Lower lobe of right lung (tissue), 2 donors: Measurements from ENCODE around the gene DPYSL4. TPM values are rescaled to one million over a fixed set of nuclear protein-coding genes. Genes with fewer than 3 reads are reported as not detected.

Source experiments
- ATAC-seq, 2 donors: fragments of 200-7000 bp; cut with Tn5 transposase; one replicate each; pipeline ENCODE4 v1.9.1; 2020 to 2022; ENCODE audit warnings: mild to moderate bottlenecking in 2 of 2, moderate library complexity in 2 of 2
- DNase-seq: peaks from one replicate; pipeline ENCODE4 v3.0.0-alpha.2; 2020
- H3K27ac ChIP-seq: fragments of 200-600 bp; one replicate; pipeline ENCODE4 v1.8.0; 2022
- H3K27me3 ChIP-seq: fragments of 200-600 bp; one replicate; pipeline ENCODE4 v1.8.0; 2022; ENCODE audit warnings: low read depth
- H3K36me3 ChIP-seq: fragments of 200-600 bp; one replicate; pipeline ENCODE4 v1.8.0; 2022; ENCODE audit warnings: mild to moderate bottlenecking
- H3K4me1 ChIP-seq: fragments of 200-600 bp; one replicate; pipeline ENCODE4 v1.8.0; 2022
- H3K4me3 ChIP-seq: fragments of 200-600 bp; one replicate; pipeline ENCODE4 v1.8.0; 2022; ENCODE audit warnings: mild to moderate bottlenecking
- H3K9me3 ChIP-seq: fragments of 200-600 bp; one replicate; pipeline ENCODE4 v1.8.0; 2022
- CTCF ChIP-seq: fragments of 200-600 bp; IDR thresholded peaks from one replicate; pipeline ENCODE4 v1.8.0; 2022; ENCODE audit warnings: antibody characterized with exemption, mild to moderate bottlenecking
- intact Hi-C: fragments of 100-400 bp; cut with DNase I; formaldehyde crosslinking; loops from one replicate; pipeline ENCODE4 v1.11.0; 2022
- total RNA-seq: library from RNA; stranded (reverse); fragmentation: NEBNext Ultra II Directional; extraction: Animal tissue kit (Norgen Biotek cat#: 25700); gene quantifications from one replicate; pipeline ENCODE4 v1.2.1, GENCODE V29; 2021
- donor health status: DM: no; HTN: yes; CAD: no; lungs with severe emphysema.

Gene DPYSL4
- total RNA-seq, 1 donor from 2014 or later: 2.1 TPM

GRCh38 chr10:132238371-132239125, 51.8 kb downstream of the DPYSL4 start:
- no peak for TF ChIP-seq CTCF
- intact Hi-C loops: no loop called here
- DNase-seq (no peak), ATAC-seq (no peak)
- Histone ChIP-seq H3K4me1 (no peaks in the 10 kb centered on the region), H3K9me3 (no peaks in the 10 kb centered on the region), H3K27me3 (no peaks in the 10 kb centered on the region), H3K27ac (no peak overlapping the region), H3K4me3 (no peak overlapping the region), H3K36me3 (no peaks in the 10 kb centered on the region)

GRCh38 chr10:132239126-132240031, 52.6 kb downstream of the DPYSL4 start:
- Histone ChIP-seq H3K36me3 (no peaks in the 10 kb centered on the region), H3K27me3 (no peaks in the 10 kb centered on the region), H3K27ac (no peak overlapping the region), H3K9me3 (no peaks in the 10 kb centered on the region), H3K4me3 (no peak overlapping the region), H3K4me1 (no peaks in the 10 kb centered on the region)
- ATAC-seq: no peak
- no peak for DNase-seq
- no peak for TF ChIP-seq CTCF
- intact Hi-C loops: no loop called here

GRCh38 chr10:132240156-132240555, 53.4 kb downstream of the DPYSL4 start:
- no peak for TF ChIP-seq CTCF
- Histone ChIP-seq H3K4me3 (no peak overlapping the region), H3K9me3 (no peaks in the 10 kb centered on the region), H3K27ac (no peak overlapping the region), H3K4me1 (no peaks in the 10 kb centered on the region), H3K36me3 (no peaks in the 10 kb centered on the region), H3K27me3 (no peaks in the 10 kb centered on the region)
- ATAC-seq: no peak
- intact Hi-C loops: no loop called here
- DNase-seq: no peak

GRCh38 chr10:132240581-132240980, 53.8 kb downstream of the DPYSL4 start:
- no peak for TF ChIP-seq CTCF
- no peak for DNase-seq
- intact Hi-C loops: no loop called here
- Histone ChIP-seq H3K36me3 (no peaks in the 10 kb centered on the region), H3K27ac (no peak overlapping the region), H3K4me1 (no peaks in the 10 kb centered on the region), H3K9me3 (no peaks in the 10 kb centered on the region), H3K4me3 (no peak overlapping the region), H3K27me3 (no peaks in the 10 kb centered on the region)
- no peak for ATAC-seq

GRCh38 chr10:132241086-132241485, 54.3 kb downstream of the DPYSL4 start:
- DNase-seq (no peak), ATAC-seq (no peak)
- TF ChIP-seq CTCF: no peak
- Histone ChIP-seq H3K9me3 (no peaks in the 10 kb centered on the region), H3K27ac (no peak overlapping the region), H3K27me3 (no peaks in the 10 kb centered on the region), H3K36me3 (no peaks in the 10 kb centered on the region), H3K4me3 (no peak overlapping the region), H3K4me1 (no peaks in the 10 kb centered on the region)
- intact Hi-C loops: no loop called here
